Fibroblast of skin of abdomen (primary cell): ENCODE data around the gene STX1A.
"Not testable (repeated sequence)": the region's sequence is repeated elsewhere in the genome, so short reads cannot be mapped to it uniquely, and the experiment has no call there.

ENCODE experiments used
- DNase-seq: peaks from one replicate; pipeline ENCODE4 v3.0.0-alpha.2; 2013

Gene STX1A

GRCh38 chr7:73735528-73735905, 16.0 kb upstream of the STX1A start:
- DNase-seq, result no peak

- DNase-seq, result peak; percentile 68
These were observed 15.4 kb upstream of the STX1A start for GRCh38 chr7:73734619-73735527.

- no peak for DNase-seq
These were observed 12.9 kb upstream of the STX1A start for GRCh38 chr7:73732397-73732796.

GRCh38 chr7:73730485-73730884, 11.0 kb upstream of the STX1A start:
- no peak for DNase-seq

- no peak for DNase-seq
These were observed 9.1 kb upstream of the STX1A start for GRCh38 chr7:73728551-73728950.

GRCh38 chr7:73727952-73728351, 8.5 kb upstream of the STX1A start:
- DNase-seq, result no peak

- DNase-seq, result no peak
These were observed 6.6 kb upstream of the STX1A start for GRCh38 chr7:73726083-73726466.

GRCh38 chr7:73723813-73724212, 4.3 kb upstream of the STX1A start:
- DNase-seq, result no peak

- DNase-seq, result no peak
These were observed 3.3 kb upstream of the STX1A start for GRCh38 chr7:73722785-73723184.

GRCh38 chr7:73722182-73722581, 2.7 kb upstream of the STX1A start:
- not testable (repeated sequence) for DNase-seq

GRCh38 chr7:73721377-73721817, 1.9 kb upstream of the STX1A start:
- DNase-seq, result no peak

GRCh38 chr7:73720443-73720842, 974 bp upstream of the STX1A start:
- DNase-seq, result not testable (repeated sequence)

- DNase-seq, result no peak
These were observed 319 bp upstream of the STX1A start for GRCh38 chr7:73719806-73720169.

GRCh38 chr7:73718438-73718881, 1.0 kb downstream of the STX1A start:
- no peak for DNase-seq

GRCh38 chr7:73717991-73718405, 1.5 kb downstream of the STX1A start:
- DNase-seq, result peak; percentile 85

- DNase-seq, result peak; percentile 37
These were observed 2.3 kb downstream of the STX1A start for GRCh38 chr7:73717025-73717807.

GRCh38 chr7:73716318-73716890, 3.1 kb downstream of the STX1A start:
- DNase-seq, result no peak

- DNase-seq, result peak; percentile 92
These were observed 3.7 kb downstream of the STX1A start for GRCh38 chr7:73715648-73716317.

- DNase-seq, result not testable (repeated sequence)
These were observed 6.2 kb downstream of the STX1A start for GRCh38 chr7:73713319-73713718.

- no peak for DNase-seq
These were observed 6.7 kb downstream of the STX1A start for GRCh38 chr7:73712773-73713172.

- no peak for DNase-seq
These were observed 10.4 kb downstream of the STX1A start for GRCh38 chr7:73708961-73709549.

- DNase-seq, result peak; percentile 33
These were observed 12.3 kb downstream of the STX1A start for GRCh38 chr7:73707045-73707631.
